Transverse colon (tissue), 4 donors: ENCODE measurements around the gene MYOZ3. TPM values are rescaled to one million over a fixed set of nuclear protein-coding genes. Genes with fewer than 3 reads are reported as not detected.

ENCODE experiments used
- DNase-seq: peaks from one replicate; pipeline ENCODE4 v3.0.0-alpha.2; 2019
- H3K27ac ChIP-seq, 4 donors: fragments of 200-600 bp; sonication (generic); 2 replicates each; pipeline ENCODE4 v1.5.1; 2016 to 2018; ENCODE audit warnings: inconsistent platforms in 4 of 4
- H3K27me3 ChIP-seq: fragments of 200-600 bp; sonication (generic); 2 replicates; pipeline ENCODE4 v1.5.1; 2017; ENCODE audit warnings: inconsistent platforms
- H3K36me3 ChIP-seq, 4 donors: fragments of 200-600 bp; sonication (generic); 2 replicates each; pipeline ENCODE4 v1.5.1; 2017 to 2019; ENCODE audit warnings: inconsistent platforms in 4 of 4
- H3K4me1 ChIP-seq, 4 donors: fragments of 200-600 bp; sonication (generic); 2 replicates each; pipeline ENCODE4 v1.5.1; 2017 to 2020; ENCODE audit warnings: inconsistent platforms in 4 of 4
- H3K4me3 ChIP-seq, 4 donors: fragments of 200-600 bp; sonication (generic); 1 replicate in 1 of 4; 2 replicates in 3 of 4; pipeline versions ENCODE4 v1.5.1 to v1.6.1; 2017 to 2019; ENCODE audit warnings: inconsistent platforms in 4 of 4
- H3K9me3 ChIP-seq, 2 donors: fragments of 200-600 bp; sonication (generic); 2 replicates each; pipeline ENCODE4 v1.5.1; 2017 to 2019; ENCODE audit warnings: inconsistent platforms in 2 of 2
- CTCF ChIP-seq, 5 experiments: fragments of 200-600 bp in 3 of 5; fragments of 450-650 bp in 2 of 5; sonication (generic) in 3 of 5; IDR thresholded peaks; 1 replicate in 2 of 5; 2 replicates in 3 of 5; pipeline ENCODE4 v1.5.1; 2016 to 2017; ENCODE audit warnings: antibody characterized with exemption in 5 of 5, inconsistent platforms in 3 of 5, mild to moderate bottlenecking in 2 of 5, moderate library complexity in 1 of 5
- EP300 ChIP-seq: sonication (generic); formaldehyde crosslinking; IDR thresholded peaks from one replicate; pipeline ENCODE4 v1.6.1; 2017; ENCODE audit warnings: antibody characterized with exemption, low read depth
- POLR2A ChIP-seq: fragments of 450-650 bp; IDR thresholded peaks from one replicate; pipeline ENCODE4 v1.6.1; 2016; ENCODE audit warnings: antibody characterized with exemption, mild to moderate bottlenecking, moderate library complexity
- POLR2AphosphoS5 ChIP-seq, 3 donors: sonication (generic); formaldehyde crosslinking; IDR thresholded peaks; one replicate each; pipeline ENCODE4 v1.6.1; 2016; ENCODE audit warnings: antibody characterized with exemption in 3 of 3
- WGBS, 2 donors: methylation state at CpG; one replicate each; pipeline ENCODE4 v1.1.5; 2018; ENCODE audit warnings: low coverage in 1 of 2; 5-methylcytosine and 5-hydroxymethylcytosine counted together
- in situ Hi-C, 4 donors: fragments of 200-750 bp; cut with MboI; loops; one replicate each; pipeline versions ENCODE4 v1.15.0 to v1.15.1; 2017; ENCODE audit warnings: low sequenced_read_pairs in 3 of 4, low pct_ligation_motif_present in 1 of 4, low pct_unique_long_range_greater_than_20kb in 1 of 4
- intact Hi-C: fragments of 100-400 bp; cut with DNase I; formaldehyde crosslinking; loops from one replicate; pipeline ENCODE4 v1.15.1; 2023; ENCODE audit warnings: low total_unique reads
- total RNA-seq, 4 donors: library from RNA; depleted of rRNA; stranded (reverse); fragments of >200 nt; gene quantifications; one replicate each; pipeline ENCODE4 v1.1.0, GENCODE V29; 2016

The MYOZ3 gene
- total RNA-seq, 4 donors from 2014 or later: not detected

- H3K9me3 ChIP-seq: no peaks in the 10 kb centered on the region
- no peaks in the 10 kb centered on the region for H3K36me3 ChIP-seq
- H3K27ac ChIP-seq: no peak overlapping the region
- in situ Hi-C loops (loop anchor here (5.0 to 25.0 kb wide), 3 partner anchors 97 to 197 kb away; no protein-coding TSS in a partner anchor), intact Hi-C loops (loop anchor here (5.0 to 10.0 kb wide), 2 partner anchors 97 to 205 kb away; no protein-coding TSS in a partner anchor)
- TF ChIP-seq POLR2AphosphoS5 (IDR thresholded peaks at IDR 0.05) (no peak), CTCF (IDR thresholded peaks at IDR 0.05) (no peak), EP300 (no peak), POLR2A (no peak)
- no peak overlapping the region for H3K4me3 ChIP-seq
- no peak for DNase-seq
- H3K4me1 ChIP-seq: peaks cover 0 to 23% (median 17%) of the 10 kb centered on the region in 4 donors
- WGBS, 2 donors: 83 to 100% methylated on average over 1 to 11 of the region's 11 CpGs
- H3K27me3 ChIP-seq: no peaks in the 10 kb centered on the region
These were observed 1.5 kb upstream of the MYOZ3 start for GRCh38 chr5:150659360-150660107.

- 66 to 93% methylated on average over 2 to 4 of the region's 4 CpGs for WGBS, 2 donors
- TF ChIP-seq POLR2A (no peak), POLR2AphosphoS5 (IDR thresholded peaks at IDR 0.05) (no peak), EP300 (no peak), CTCF (IDR thresholded peaks at IDR 0.05) (no peak)
These were observed 781 bp upstream of the MYOZ3 start for GRCh38 chr5:150660108-150660831.

GRCh38 chr5:150661821-150662596 lies 958 bp downstream of the MYOZ3 start:
- intact Hi-C loops (no loop called here), in situ Hi-C loops (loop anchor here (25.0 kb wide), 2 partner anchors 100 to 200 kb away; no protein-coding TSS in a partner anchor)
- no peaks in the 10 kb centered on the region for H3K36me3 ChIP-seq
- no peak overlapping the region for H3K27ac ChIP-seq
- no peak overlapping the region for H3K4me3 ChIP-seq
- peaks cover 8% of the 10 kb centered on the region for H3K27me3 ChIP-seq
- no peaks in the 10 kb centered on the region for H3K9me3 ChIP-seq
- WGBS, 2 donors: 81 to 86% methylated on average over 5 to 10 of the region's 10 CpGs
- peaks cover 0 to 10% (median 7%) of the 10 kb centered on the region in 4 donors for H3K4me1 ChIP-seq
- TF ChIP-seq CTCF (IDR thresholded peaks at IDR 0.05) (no peak), POLR2AphosphoS5 (IDR thresholded peaks at IDR 0.05) (no peak), POLR2A (no peak), EP300 (no peak)
- no peak for DNase-seq

More at GRCh38 chr5:150660108-150660831, 781 bp upstream of the MYOZ3 start:
- no peak for DNase-seq
- H3K9me3 ChIP-seq: no peaks in the 10 kb centered on the region
- intact Hi-C loops (no loop called here), in situ Hi-C loops (loop anchor here (25.0 kb wide), 2 partner anchors 98 to 198 kb away; no protein-coding TSS in a partner anchor)
- no peak overlapping the region for H3K27ac ChIP-seq
- peaks cover 2% of the 10 kb centered on the region for H3K27me3 ChIP-seq
- H3K4me1 ChIP-seq: peaks cover 0 to 23% (median 17%) of the 10 kb centered on the region in 4 donors
- H3K36me3 ChIP-seq: no peaks in the 10 kb centered on the region
- no peak overlapping the region for H3K4me3 ChIP-seq
